ENCODE data around the gene SGPL1. TPM values are rescaled to one million over a fixed set of nuclear protein-coding genes. Genes with fewer than 3 reads are reported as not detected.

Gene SGPL1
- total and polyA plus RNA-seq, 2 of the 8 experiments (the other 6 are each of a cell fraction or from before 2014, with no cell fraction given): 20.5 to 51.6 TPM

- no peak for TF ChIP-seq CHD7 (IDR thresholded peaks at IDR 0.05; ENCODE audit: insufficient replicate concordance, low read length)
- no peak for TF ChIP-seq CBX5 (IDR thresholded peaks at IDR 0.05; ENCODE audit: low read depth, low read length)
- no peak for TF ChIP-seq FOSL1 (IDR thresholded peaks at IDR 0.05; ENCODE audit: insufficient read depth, low read depth, low read length)
- TF ChIP-seq CBX8 (IDR thresholded peaks at IDR 0.05; ENCODE audit: borderline replicate concordance, low read depth, low read length): no peak
- TF ChIP-seq POU5F1 (IDR thresholded peaks at IDR 0.05; ENCODE audit: low read depth, low read length): no peak
- no peak for TF ChIP-seq SAP30 (IDR thresholded peaks at IDR 0.05; ENCODE audit: insufficient read depth, insufficient replicate concordance, low read length)
- TF ChIP-seq SUZ12 (IDR thresholded peaks at IDR 0.05; ENCODE audit: low read length): no peak
- TF ChIP-seq ATF2 (IDR thresholded peaks at IDR 0.05; ENCODE audit: low read length): no peak
These were observed 17.9 kb downstream of the SGPL1 start (continued) for GRCh38 chr10:70833601-70834000.
